ENCODE data around the gene MAG. TPM values are rescaled to one million over a fixed set of nuclear protein-coding genes. Genes with fewer than 3 reads are reported as not detected.

The MAG gene
- total RNA-seq, 1 donor: not detected

DNA sequence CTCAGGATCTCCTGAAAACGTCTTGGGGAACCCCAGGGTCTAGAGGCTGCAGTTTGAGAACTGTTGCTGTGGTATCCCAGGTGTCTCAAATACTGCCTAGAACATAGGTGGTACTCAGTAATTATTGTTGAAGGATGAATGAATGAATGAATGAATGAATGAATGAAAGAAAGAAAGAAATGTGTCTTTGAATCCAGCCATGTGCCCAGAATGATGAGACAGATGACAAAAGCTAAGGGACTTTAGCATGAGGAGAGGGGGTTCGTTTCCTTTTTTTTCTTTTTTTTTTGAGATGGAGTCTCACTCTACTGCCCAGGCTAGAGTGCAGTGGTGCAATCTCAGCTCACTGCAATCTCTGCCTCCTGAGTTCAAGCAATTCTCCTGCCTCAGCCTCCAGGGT, 35.4 kb upstream of the MAG start:
- no peak for DNase-seq (ENCODE audit: insufficient read length, low spot score, missing footprints)
- TF ChIP-seq, protein P1, sequence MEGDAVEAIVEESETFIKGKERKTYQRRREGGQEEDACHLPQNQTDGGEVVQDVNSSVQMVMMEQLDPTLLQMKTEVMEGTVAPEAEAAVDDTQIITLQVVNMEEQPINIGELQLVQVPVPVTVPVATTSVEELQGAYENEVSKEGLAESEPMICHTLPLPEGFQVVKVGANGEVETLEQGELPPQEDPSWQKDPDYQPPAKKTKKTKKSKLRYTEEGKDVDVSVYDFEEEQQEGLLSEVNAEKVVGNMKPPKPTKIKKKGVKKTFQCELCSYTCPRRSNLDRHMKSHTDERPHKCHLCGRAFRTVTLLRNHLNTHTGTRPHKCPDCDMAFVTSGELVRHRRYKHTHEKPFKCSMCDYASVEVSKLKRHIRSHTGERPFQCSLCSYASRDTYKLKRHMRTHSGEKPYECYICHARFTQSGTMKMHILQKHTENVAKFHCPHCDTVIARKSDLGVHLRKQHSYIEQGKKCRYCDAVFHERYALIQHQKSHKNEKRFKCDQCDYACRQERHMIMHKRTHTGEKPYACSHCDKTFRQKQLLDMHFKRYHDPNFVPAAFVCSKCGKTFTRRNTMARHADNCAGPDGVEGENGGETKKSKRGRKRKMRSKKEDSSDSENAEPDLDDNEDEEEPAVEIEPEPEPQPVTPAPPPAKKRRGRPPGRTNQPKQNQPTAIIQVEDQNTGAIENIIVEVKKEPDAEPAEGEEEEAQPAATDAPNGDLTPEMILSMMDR (IDR thresholded peaks at IDR 0.05; ENCODE audit: extremely low read depth, low read depth, low read length): no peak

DNA sequence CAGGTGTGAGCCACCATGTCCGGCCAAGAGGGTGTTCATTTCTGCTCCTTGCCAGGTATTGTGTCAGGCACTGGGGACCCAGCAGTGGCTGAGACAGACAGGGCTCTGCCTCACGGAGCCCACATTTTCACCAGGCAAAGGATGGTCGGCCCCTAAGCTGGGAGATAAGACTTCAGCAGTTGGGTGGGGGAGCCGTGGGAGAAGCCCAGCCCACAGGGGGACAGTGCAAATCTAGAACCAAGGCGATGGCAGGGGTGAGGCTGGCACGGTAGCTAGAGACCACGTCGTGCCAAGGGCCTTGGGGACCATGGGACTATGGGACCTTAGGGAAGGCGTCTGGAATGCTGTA, 34.9 kb upstream of the MAG start:
- Histone ChIP-seq H3K79me2 (ENCODE audit: insufficient read depth, low read length) (no peaks in the 10 kb centered on the region), H2AFZ (ENCODE audit: low read length) (no peak overlapping the region), H3K9me3 (ENCODE audit: low read depth, low read length) (no peaks in the 10 kb centered on the region), H3K4me1 (ENCODE audit: insufficient read depth, low read length) (no peaks in the 10 kb centered on the region), H3K27ac (ENCODE audit: low read depth, low read length) (no peak overlapping the region), H4K20me1 (ENCODE audit: insufficient read depth, low read length) (no peaks in the 10 kb centered on the region), H3K4me2 (ENCODE audit: insufficient read depth, low read length) (no peak overlapping the region), H3K36me3 (ENCODE audit: insufficient read depth, low read length) (no peaks in the 10 kb centered on the region), H3K27me3 (ENCODE audit: insufficient read depth, low read length) (peaks cover 5% of the 10 kb centered on the region), H3K4me3 (ENCODE audit: insufficient read depth, low read length) (no peak overlapping the region)
- TF ChIP-seq, protein P1 (IDR thresholded peaks at IDR 0.05; ENCODE audit: extremely low read depth, low read depth, low read length): no peak
- DNase-seq (ENCODE audit: insufficient read length, low spot score, missing footprints): peak; percentile 21

More for the DNA sequence above, 35.4 kb upstream of the MAG start:
- no peaks in the 10 kb centered on the region for H3K36me3 ChIP-seq (ENCODE audit: insufficient read depth, low read length)
- no peak overlapping the region for H3K4me3 ChIP-seq (ENCODE audit: insufficient read depth, low read length)
- H4K20me1 ChIP-seq (ENCODE audit: insufficient read depth, low read length): no peaks in the 10 kb centered on the region
- no peaks in the 10 kb centered on the region for H3K79me2 ChIP-seq (ENCODE audit: insufficient read depth, low read length)
- no peaks in the 10 kb centered on the region for H3K4me1 ChIP-seq (ENCODE audit: insufficient read depth, low read length)
- H3K4me2 ChIP-seq (ENCODE audit: insufficient read depth, low read length): no peak overlapping the region
- peaks cover 5% of the 10 kb centered on the region for H3K27me3 ChIP-seq (ENCODE audit: insufficient read depth, low read length)
- H3K9me3 ChIP-seq (ENCODE audit: low read depth, low read length): no peaks in the 10 kb centered on the region
- no peak overlapping the region for H2AFZ ChIP-seq (ENCODE audit: low read length)
- no peak overlapping the region for H3K27ac ChIP-seq (ENCODE audit: low read depth, low read length)

DNA sequence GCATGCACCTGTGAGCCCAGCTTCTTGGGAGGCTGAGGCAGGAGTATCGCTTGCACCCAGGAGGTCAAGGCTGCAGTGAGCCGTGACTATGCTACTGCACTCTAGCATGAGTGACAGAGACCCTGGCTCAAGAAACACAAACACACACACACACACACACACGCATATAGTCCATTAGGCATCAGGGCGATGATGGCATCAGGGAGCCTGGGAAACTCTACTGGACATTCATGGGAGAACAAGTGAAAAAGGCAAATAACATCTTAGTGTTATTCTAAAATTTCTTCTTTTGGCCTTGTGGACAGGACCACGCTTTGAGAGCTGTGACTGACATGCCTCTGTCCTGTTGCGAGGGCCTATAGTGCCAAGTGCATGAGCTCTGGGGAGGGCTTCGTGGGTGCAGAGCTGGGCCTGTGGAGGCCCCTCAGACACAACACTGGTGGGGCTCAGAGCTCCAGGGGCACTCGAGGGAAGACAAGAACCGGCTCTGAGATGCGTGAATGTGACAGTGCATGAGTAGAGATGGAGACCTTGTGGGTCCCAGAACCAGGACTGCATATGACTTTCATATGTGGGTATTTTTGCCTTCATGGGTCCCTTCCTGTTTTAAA, 31.2 kb upstream of the MAG start:
- Histone ChIP-seq H2AFZ (ENCODE audit: low read length) (no peak overlapping the region), H4K20me1 (ENCODE audit: insufficient read depth, low read length) (peaks cover 5% of the 10 kb centered on the region), H3K4me1 (ENCODE audit: insufficient read depth, low read length) (no peaks in the 10 kb centered on the region), H3K36me3 (ENCODE audit: insufficient read depth, low read length) (no peaks in the 10 kb centered on the region), H3K9me3 (ENCODE audit: low read depth, low read length) (no peaks in the 10 kb centered on the region), H3K27me3 (ENCODE audit: insufficient read depth, low read length) (peaks cover 13% of the 10 kb centered on the region), H3K4me3 (ENCODE audit: insufficient read depth, low read length) (no peak overlapping the region), H3K79me2 (ENCODE audit: insufficient read depth, low read length) (no peaks in the 10 kb centered on the region), H3K4me2 (ENCODE audit: insufficient read depth, low read length) (no peak overlapping the region), H3K27ac (ENCODE audit: low read depth, low read length) (no peak overlapping the region)
- DNase-seq (ENCODE audit: insufficient read length, low spot score, missing footprints): peak; percentile 59
- TF ChIP-seq, protein P1 (IDR thresholded peaks at IDR 0.05; ENCODE audit: extremely low read depth, low read depth, low read length): no peak

DNA sequence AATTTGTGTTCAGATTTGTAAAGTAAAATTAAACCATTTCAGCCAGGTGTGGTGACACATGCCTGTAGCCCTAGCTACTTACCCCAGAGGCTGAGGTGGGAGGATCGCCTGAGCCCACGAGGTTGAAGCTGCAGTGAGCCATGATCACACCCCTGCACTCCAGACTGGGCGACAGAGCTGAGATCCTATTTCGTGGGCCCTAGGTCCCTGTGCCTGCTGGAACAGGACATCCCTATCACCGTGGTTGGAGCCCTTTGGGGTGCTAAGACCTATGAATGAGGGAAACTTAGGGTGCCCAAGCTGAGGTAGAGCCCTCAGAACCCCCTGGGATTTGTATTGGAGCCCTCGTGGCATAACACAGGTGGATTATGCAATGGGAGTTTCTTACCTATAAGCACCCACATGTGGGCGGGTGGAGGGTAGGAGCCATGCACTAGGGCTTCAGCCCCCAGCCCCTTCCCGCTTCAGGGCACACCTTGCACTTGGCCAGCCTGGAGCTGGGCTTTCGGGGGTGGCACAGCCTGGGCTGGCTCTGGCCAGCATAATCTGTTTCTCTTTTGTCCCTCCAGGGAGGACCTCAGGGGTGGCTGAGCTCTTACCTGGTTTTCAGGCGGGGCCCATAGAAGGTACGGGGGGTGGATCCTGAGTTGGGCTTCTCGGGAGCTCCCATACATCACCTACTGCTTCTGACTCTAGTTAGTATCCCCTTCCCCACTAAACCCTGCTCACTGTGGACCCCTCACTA, 30.4 kb upstream of the MAG start:
- no peaks in the 10 kb centered on the region for H3K79me2 ChIP-seq (ENCODE audit: insufficient read depth, low read length)
- no peak overlapping the region for H3K4me3 ChIP-seq (ENCODE audit: insufficient read depth, low read length)
- H3K9me3 ChIP-seq (ENCODE audit: low read depth, low read length): no peaks in the 10 kb centered on the region
- no peak overlapping the region for H3K4me2 ChIP-seq (ENCODE audit: insufficient read depth, low read length)
- peak; percentile 53 for DNase-seq (ENCODE audit: insufficient read length, low spot score, missing footprints)
- H2AFZ ChIP-seq (ENCODE audit: low read length): no peak overlapping the region
- no peak overlapping the region for H3K27ac ChIP-seq (ENCODE audit: low read depth, low read length)
- TF ChIP-seq, protein P1 (IDR thresholded peaks at IDR 0.05; ENCODE audit: extremely low read depth, low read depth, low read length): no peak
- H3K36me3 ChIP-seq (ENCODE audit: insufficient read depth, low read length): no peaks in the 10 kb centered on the region
- peaks cover 7% of the 10 kb centered on the region for H4K20me1 ChIP-seq (ENCODE audit: insufficient read depth, low read length)
- peaks cover 13% of the 10 kb centered on the region for H3K27me3 ChIP-seq (ENCODE audit: insufficient read depth, low read length)
- peaks cover under 1% of the 10 kb centered on the region for H3K4me1 ChIP-seq (ENCODE audit: insufficient read depth, low read length)

All from osteoblast (primary cell).